DMS153 treated with DMSO at 0.1 percent for 48 hours (cell line): ENCODE data around the gene PLEK.
"Not testable (repeated sequence)": the region's sequence is repeated elsewhere in the genome, so short reads cannot be mapped to it uniquely, and the experiment has no call there.

Experiments
- DNase-seq: peaks from one replicate; lab custom pipeline; 2025; ENCODE audit not compliant: unreplicated experiment; lab: John Stamatoyannopoulos, UW

Gene PLEK, protein sequence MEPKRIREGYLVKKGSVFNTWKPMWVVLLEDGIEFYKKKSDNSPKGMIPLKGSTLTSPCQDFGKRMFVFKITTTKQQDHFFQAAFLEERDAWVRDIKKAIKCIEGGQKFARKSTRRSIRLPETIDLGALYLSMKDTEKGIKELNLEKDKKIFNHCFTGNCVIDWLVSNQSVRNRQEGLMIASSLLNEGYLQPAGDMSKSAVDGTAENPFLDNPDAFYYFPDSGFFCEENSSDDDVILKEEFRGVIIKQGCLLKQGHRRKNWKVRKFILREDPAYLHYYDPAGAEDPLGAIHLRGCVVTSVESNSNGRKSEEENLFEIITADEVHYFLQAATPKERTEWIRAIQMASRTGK

DNA sequence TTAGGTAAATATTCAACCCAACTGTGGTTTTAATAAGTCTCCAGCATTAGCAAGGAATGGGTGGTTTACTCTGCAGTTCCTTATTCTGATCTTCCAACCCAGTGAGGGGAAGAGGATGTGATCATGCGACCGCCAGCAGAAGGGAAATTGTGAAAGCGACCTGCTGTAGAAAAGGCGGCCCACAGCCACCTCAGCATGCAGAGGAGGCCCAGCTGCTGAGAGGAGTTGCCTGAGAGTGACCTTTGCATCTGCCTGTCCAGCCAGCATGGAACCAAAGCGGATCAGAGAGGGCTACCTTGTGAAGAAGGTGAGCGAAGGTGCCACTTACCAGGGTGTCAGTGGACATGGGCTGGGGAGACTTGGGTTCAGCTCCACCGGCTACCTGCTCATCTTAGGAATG is at the start of gene PLEK:
Gene PLEK (plus strand): TSS at position 196 of the 400 bp plus-strand sequence. CDS start 70 bp downstream, at position 266.
- DNase-seq: no peak

DNA sequence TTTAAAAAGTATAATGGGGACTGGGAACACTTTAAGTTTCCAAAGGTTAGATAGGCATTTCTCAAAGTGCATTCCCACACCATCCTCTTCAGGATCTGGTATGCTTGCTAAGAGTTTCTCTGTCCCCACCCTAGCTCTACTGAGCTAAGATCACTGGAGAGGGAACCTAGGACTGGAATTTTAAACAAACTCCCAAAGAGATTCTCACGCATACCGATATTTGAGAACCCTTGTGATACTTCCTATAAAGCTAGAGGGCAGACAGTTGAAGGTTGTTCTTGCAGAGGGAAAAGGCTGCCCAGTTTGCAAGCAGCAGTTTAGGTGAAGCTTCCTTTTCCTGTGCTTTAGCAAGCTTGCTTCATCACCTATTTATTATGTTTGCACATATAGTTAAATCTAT is 49.0 kb upstream of the PLEK start:
- DNase-seq: no peak

DNA sequence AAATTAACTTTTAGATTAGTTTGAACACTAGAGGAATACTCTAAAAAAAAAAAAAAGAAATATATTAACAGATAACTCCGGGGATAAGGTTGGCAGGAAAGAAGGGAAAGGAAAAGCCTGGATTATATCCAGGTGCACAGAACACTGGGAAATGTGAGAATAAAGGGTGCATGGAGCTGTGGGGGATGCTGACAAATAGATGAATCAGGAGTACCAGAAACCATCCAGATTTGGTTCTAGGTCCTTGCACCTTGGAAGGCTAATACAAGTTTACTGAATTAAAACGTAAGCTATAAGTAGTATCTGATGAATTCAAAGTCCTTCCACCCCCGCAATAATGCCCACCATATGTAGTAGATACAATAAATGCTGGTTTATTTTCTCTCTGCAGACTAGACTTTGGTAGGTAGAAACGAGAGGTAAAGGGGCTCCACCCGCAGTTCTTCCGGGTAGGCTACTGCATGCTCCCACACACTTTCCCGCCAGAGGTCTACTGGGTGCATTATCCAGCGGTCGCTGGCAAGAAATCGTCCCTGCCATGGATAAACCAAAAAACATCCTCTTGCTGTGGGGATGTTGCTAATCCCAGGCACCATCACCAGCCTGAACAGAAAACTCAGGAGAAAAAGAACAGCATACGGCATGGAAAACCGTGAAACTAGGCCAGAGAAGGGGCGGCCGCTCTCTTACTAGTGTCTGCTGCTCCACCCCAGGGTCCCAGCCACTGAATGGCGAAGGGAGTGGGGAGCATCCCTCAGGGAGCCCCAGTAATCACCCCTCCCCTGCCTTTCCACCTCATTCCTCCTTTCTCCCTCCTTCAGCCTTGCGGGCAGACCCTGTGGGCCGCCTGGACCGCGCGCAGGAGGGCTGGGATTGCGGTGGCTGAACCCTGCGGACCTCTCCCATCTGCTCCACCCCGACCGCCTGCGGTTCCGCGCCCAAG is 46.8 kb upstream of the PLEK start:
- no peak for DNase-seq

DNA sequence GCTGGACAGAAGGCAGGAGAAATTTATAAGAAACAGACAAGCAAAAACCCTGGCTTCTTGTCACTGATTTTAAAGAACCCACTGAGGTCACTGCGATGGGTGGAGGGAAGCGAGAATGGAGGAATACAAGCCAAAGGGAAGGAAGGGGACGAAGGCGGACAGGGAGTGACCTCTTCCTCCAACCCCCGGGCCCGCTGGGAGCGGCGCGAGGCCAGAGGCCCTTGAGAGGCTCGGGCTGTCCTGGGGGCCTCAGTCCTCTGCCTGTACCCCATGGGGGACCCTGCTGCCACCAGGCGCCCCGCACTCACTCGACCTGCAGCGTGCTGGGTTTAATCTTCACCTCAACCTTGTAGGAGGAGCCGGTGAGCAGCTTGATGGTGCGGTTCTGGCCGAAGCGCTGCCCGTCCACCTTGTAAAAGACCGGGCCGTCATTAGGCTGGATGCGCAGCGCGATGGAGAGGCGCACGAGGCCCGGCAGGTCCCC is 46.1 kb upstream of the PLEK start:
- no peak for DNase-seq

DNA sequence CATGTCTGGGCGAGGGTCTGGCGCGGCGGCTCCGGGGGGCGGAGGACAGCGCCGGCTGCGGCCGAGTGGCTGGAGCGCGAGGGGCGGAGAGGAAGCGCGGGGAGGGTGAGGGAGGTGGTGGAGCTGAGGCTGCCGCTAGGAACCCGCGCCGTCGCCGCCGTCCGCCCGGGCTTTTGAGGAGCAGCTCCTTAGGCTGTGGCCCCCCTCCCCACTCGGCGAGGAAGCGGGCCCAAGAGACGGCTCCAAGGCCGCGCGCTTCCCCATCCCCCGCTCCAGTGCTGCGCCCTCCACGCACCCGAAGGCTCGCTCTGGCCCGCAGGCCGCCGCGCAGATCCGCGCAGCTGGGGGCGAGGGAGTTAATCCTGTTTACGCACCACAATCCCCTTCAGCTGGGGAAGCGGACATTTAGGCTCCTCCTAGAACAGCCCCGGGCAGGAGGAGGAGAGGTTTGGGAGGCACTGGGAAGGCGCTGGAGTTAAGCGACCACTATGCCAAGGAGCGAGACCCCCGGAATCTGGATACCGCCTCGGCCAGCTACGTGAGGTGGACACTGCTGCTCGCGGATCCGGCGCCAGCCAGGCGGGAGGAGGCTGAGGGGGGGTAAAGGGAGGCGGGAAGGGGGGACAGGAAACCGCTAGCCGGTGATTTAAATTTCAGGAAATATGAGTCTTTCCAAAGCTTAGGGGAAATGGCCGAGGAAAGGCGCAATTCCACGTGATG is 45.5 kb upstream of the PLEK start, which contains the start of gene CNRIP1:
Gene CNRIP1 (minus strand): TSS at position 552 of the 720 bp plus-strand sequence. CDS start 549 bp downstream, at position 3.
- DNase-seq: peak; percentile 26

DNA sequence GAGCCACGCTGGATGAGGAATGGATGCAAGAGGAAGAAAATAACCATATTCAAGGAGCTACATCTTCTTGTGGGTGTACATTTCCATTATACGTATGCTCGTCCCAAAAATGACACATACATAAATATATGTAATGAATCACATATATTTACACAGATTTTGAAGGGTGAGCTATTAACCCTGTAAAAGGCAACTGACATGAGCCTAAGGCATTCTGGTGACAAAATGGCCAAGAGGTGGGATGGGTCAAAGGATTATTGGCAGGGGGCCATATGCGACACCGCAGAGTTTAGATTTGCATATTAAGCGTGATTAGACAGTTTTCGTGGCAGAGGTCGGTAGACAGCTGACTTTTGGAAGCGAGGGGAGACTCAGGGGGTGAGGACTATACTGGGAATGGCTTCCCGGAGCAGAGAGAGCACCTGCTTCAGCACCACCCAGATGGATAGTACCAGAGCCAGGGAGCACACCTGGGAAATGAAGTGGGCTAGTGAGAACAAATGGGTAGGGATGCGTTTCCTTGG is 44.9 kb upstream of the PLEK start:
- DNase-seq: peak; percentile 16

DNA sequence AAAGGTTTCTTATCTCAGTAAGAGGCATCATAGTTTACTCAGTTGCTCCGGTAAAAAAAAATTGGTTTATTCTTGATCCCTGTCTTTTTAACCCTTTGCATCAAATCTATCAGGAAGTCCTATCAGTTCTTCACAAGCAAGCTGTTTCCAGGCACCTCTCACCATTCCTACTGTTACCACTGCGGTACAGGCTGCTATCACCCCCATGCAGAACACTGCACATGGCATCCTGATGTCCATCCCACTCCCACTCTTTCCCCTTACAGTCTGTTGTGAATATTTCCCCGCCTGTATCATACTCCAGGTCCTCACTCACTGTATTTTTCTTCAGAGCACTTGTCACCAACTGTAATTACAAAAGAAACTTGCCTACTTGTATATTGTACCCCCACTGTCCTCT is 40.0 kb upstream of the PLEK start:
- no peak for DNase-seq

DNA sequence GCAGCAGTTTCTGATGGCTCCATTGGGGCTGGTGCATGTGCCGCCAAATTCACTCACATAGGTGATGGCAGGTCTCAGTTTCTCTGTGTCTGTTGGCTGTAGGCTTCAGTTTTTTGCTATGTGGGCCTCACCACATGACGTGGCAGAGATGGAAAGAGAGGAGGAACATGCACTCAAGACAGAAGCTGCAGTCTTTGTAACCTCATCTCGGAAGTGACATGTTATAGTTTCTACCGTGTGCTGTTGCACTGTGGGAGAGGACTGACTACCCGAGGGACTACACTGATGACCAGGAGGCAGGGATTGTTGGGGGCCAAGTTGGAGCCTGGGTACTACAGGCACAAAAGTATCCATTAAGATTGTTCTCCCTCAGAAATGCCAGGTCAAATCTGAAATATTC is 36.2 kb upstream of the PLEK start:
- no peak for DNase-seq

DNA sequence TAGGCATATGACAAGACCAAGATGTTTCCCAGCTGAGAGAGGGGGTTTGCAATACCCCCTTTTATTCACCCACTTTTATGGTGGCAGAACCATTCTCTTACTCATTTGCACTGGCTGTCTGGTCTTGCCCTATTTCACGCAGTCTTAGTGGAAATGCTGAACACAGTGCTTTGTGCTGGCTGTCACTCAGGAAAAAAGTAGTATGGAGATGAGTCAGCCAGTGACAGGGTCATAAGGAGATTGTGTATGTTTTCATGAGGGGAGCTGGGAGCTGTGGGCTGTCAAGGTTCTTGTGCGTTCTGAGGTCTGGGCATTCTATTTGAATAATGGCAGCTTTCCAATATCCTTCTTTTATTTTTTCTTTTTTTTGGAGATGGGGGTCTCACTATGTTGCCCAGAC is 34.4 kb upstream of the PLEK start:
- DNase-seq: no peak

DNA sequence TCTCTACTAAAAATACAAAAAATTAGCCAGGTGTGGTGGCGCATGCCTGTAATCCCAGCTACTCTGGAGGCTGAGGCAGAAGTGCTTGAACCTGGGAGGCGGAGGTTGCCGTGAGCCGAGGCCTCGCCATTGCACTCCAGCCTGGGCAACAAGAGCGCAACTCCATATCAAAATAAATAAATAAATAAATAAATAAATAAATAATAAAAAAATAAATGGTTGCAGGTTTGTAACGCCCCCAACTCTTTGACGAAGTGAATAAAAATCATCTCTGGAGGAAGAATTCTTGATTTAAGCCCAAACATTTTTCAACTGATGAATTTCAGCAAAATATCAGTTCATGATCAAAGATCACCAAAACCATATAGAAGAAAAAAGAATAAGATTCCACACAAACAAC is 32.1 kb upstream of the PLEK start:
- no peak for DNase-seq

DNA sequence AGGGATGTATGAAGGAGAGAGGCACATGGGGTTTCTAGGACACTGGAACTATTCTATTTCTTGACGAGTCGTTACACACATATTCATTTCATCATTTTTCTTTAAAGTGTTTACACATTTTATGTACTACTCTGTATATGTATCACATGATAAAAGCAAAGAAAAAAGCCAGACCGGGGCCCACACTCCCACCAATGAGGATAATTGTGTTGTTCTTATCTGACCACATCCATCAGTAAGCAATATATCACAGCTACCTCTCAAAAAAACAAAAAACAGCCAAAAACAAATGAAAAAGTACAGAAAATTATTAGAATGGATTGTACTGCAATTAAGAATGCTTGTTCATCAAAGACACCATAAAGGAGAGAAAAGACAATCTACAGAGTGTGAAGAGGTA is 31.2 kb upstream of the PLEK start:
- no peak for DNase-seq

DNA sequence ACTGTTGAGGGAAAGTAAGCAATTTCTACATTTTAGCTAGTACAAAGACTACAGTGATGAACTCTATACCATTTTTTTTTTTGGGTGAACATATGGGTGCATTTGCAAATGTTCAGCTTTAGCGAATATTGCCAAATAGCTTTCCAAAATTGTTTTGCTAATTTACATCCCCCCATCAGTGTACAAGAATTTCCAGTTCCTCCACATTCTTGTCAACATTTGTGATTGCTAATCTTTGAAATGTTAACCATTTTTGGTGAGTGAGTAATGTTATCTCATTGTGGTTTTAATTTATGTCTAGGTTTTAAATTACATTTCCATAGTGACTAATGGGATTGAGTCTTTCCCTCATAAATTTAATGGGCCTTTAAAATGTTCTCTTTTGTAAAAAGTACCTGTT is 28.9 kb upstream of the PLEK start:
- no peak for DNase-seq

DNA sequence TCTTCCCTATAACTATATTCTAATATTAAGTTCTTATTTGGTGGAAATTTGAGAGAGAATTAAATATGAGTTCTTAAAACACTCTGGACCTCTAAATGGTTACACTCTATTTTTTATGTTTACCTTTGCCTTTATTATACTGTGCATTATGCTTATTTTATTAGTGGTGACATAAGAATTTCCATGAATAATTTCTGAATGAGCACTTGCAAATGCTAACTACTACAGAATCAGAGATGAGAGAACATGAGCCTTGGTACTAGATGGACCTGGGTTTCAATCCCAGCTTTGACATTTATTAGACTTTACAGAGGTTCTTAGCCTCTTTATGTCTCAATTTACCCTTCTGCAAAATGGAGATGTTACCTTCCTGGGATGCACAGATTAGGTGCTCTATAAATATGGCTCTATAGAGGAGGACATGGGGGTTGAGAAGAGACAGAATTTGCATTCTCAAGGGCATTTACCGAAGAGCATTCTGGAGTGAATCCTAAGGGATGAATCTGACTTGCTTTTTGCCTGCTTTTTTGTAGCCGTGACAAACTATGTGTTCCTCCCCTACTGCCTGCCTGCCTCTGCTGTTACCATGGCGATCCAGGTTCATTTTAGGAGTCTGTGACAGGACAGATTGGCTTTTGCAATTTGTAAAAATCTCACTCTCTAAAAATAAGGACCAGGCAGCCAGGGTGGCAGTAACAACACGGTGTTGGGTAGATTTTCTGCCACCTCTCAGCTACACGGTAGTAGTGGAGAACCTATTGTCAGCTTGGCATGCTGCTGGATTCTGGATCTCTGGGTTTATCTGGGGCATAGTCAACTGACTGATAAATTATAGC is 24.6 kb upstream of the PLEK start:
- no peak for DNase-seq

DNA sequence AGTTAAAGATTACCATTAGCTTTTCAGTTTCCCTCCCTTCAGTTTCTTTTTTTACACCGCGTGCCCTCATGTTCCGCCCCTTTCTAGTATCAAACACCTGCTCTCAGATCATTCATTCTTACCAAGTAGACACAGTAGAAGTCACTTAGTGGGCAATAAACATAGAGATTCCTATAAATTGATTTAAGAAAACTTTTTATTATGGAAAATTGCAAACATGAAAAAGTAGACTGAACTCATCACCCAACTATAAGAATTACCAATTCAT is 24.1 kb upstream of the PLEK start:
- no peak for DNase-seq

DNA sequence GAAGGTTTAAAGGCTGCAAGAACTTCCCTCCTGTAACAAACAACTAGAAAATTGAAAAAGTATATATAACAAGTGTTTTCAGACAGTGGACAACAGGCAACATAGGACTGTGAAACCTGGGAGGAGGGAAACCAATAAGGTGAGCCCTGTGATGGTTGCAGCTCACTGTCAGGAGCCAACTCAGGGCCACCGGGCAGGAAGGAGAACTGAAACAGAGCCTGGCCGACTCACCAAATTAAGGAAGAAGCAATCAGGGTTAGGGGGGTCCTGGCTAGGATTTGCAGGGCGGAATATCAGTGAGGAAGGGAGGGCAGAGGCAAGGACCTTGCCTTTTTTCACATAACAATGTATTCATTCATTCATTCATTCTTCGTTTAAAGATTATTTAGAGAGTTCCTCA is 23.5 kb upstream of the PLEK start:
- DNase-seq: no peak

DNA sequence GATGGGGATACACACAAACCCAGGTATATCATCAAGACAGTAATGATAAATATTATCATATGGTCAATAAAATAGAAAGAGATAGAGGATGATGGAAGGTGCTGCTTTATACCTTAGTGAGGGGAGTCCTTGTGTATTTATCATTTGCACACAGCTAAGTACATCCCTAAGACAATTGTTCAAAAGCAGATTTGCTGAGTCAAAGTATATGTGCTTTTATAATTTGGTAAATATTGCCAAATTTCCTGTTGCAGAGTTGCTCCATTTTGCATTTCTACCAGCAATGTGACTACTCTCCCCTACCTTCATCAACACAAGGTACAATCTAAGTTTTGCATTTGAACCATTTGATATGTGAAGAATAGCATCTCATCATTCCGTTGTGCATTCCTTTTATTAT is 22.6 kb upstream of the PLEK start:
- no peak for DNase-seq

DNA sequence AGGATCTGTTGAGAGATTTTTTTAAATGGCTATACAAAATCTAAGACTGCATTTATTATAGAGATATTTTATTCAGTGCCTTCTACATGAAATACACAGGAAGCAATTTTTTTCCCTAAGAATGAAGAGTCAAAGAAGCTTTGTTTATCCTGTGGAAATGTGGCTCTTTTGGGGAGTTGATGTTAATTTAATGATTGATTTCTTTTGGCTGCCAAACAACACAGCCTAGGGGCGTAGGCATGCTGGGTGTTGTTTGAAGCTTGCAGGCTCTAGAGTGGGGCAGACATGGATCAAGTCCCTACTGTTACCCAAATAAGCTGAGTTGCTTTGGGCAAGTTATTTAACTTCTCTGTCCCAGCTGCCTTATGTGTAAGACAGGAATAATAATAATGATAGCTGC is 21.1 kb upstream of the PLEK start:
- DNase-seq: no peak

DNA sequence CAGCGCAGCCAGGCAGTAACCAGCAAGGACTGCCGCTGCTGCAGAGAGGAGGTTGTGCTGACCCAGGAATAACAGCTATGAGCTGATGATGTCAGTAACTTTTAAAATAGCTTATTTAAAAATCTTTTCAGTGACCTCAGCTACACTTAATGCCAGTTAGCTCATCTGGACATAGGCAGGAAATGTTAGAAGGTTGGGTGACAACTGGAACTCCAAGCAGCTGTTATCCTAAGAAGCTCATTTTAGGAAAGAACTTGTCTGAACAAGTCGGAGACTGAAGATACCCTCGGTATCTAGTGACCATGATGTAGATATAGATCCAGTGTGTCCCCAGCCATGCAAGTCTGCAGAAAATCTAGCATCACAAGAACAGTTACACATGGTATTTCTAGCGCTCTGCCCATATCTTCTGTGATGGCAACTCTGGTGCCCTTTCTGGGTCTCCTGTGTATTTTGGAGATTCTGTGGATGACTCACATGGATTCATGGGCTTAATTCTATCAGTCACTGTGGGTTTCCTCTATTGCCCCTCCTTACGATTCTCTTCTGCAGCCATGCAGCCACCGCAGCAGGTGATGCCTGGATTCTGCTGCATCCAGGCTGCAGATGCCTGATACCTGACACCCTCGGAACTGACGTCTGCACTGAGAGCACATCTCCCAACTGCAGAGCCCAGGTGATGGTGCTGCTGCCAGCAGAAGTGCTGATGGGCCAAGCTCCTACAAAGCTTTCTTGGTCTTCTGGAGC is 19.8 kb upstream of the PLEK start:
- DNase-seq: no peak

DNA sequence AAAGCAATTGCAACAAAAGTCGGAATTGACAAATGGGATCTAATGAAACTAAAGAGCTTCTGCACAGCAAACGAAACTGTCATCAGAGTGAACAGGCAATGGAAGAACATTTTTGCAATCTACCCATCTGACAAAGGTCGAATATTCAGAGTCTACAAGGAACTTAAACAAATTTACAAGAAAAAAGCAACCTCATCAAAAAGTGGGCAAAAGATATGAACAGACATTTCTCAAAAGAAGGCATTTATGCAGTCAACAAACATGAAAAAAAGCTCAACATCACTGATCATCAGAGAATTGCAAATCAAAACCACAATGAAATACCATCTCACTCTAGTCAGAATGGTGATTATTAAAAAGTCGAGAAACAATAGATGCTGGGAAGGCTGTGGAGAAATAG is 16.0 kb upstream of the PLEK start:
- not testable (repeated sequence) for DNase-seq

DNA sequence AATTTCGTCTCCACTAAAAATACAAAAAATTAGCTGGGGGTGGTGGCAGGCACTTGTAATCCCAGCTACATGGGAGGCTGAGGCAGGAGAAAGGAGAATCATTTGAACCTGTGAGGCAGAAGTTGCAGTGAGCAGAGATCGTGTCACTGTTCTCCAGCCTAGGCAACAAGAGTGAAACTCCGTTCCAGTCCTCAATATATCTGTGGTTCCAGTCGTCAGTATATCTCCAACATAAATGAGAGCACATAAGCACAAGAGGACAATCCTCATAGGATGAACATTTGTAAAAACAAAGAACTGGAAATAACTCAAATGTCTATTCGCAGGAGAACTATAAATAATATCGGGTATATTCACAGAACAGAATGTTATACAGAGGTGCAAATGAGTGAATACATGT is 13.1 kb upstream of the PLEK start:
- no peak for DNase-seq
